GM12865 (cell line): ENCODE results near the gene ATG10.
A peak's percentile ranks its signal among the peaks of the same experiment; 100 is the strongest.

ENCODE experiments used
- DNase-seq: peaks from one replicate; pipeline ENCODE4 v3.0.0; 2010; ENCODE audit warnings: low read depth
- H3K4me3 ChIP-seq: 2 replicates; pipeline ENCODE4 v1.5.1; 2011; ENCODE audit warnings: mild to moderate bottlenecking, low read depth, low read length, control low read depth
- CTCF ChIP-seq: IDR thresholded peaks from 2 replicates; pipeline ENCODE4 v1.5.1; 2011; ENCODE audit warnings: low read length, control low read depth, low read depth, inconsistent platforms; ENCODE audit not compliant: insufficient read depth; ENCODE audit errors: missing control alignments

ATG10 gene

DNA sequence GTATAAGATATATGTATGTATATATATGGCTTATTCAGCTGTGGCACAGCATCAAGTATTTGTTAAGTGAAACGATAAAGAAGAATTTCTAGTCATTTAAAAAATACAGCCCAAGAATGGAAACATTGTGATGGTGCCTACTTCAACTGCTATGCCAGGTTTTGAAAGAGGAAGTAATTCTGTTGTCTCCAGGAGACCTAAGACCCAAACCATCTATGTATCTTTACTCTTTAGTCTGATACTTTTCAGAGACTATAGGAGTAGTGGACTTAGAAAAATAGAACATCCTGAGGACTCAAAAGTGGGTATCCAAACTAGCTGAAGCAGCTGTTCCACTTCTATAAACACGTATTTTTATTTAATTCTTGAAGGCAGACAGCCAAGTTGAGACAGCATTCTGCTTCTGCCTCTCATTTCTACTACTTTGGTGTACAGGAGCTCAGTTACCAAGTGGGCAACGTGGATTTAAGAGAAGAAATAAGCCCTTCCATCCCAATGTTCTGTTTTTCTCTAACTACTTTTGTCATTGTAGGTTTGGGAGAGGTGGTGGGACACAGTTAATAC, 195.6 kb downstream of the ATG10 start:
- no peak for TF ChIP-seq CTCF
- no peak for DNase-seq
- no peak overlapping the region for H3K4me3 ChIP-seq

DNA sequence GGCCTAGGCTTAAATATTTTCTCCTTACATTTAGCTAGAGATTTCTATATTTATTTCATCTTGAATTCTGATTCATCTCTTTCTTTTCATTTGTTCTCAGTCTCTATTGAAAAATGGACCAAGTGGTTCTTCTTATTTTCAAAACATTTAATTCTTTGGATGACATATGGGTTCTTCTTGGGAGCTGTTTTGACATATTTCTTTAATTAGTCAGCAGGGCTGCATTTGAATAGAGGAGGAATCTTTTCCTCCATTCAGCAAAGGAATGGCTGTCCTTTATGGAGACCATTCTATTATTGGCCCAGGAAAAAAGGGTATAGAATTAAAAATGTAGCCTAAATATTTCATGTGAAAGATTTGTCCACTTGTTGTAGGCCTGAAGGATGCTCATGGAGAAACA, 196.5 kb downstream of the ATG10 start:
- no peak for DNase-seq
- no peak for TF ChIP-seq CTCF
- H3K4me3 ChIP-seq, result no peak overlapping the region

DNA sequence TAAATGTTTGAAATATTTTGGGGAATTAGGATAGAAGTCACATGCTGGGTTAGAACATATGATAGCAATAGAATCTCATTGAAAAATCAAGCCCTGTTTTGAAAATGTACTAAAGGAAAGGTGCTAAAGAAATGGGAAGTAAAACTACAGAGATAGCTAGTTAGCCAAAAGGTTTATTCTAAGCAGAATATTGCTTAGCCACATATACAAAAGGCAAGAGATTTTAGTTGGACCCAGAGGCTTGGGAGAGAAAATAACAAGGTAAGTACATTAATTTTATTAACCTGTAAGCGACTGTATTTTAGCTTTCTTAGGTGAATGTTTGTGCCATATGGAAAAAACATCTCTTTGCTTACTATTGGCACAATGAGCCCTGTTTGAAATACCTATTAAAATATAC, 198.1 kb downstream of the ATG10 start:
- no peak overlapping the region for H3K4me3 ChIP-seq
- DNase-seq, result no peak
- TF ChIP-seq CTCF, result no peak

GRCh38 chr5:82174128-82174918, 202.5 kb downstream of the ATG10 start:
- no peak overlapping the region for H3K4me3 ChIP-seq
- peak; percentile 87 for DNase-seq
- peak; percentile 73 for TF ChIP-seq CTCF

GRCh38 chr5:82174919-82175219, 203.0 kb downstream of the ATG10 start:
- no peak for TF ChIP-seq CTCF
- DNase-seq, result no peak
- no peak overlapping the region for H3K4me3 ChIP-seq

GRCh38 chr5:82176115-82176814, 204.4 kb downstream of the ATG10 start:
- TF ChIP-seq CTCF, result no peak
- H3K4me3 ChIP-seq, result no peak overlapping the region
- no peak for DNase-seq
